IMR-90 (cell line): Measurements from ENCODE around the gene RB1. TPM values are rescaled to one million over a fixed set of nuclear protein-coding genes. Genes with fewer than 3 reads are reported as not detected.

Source experiments
- ATAC-seq: fragments of 200-7000 bp; cut with Tn5 transposase; 2 replicates; pipeline ENCODE4 v1.9.1; 2020; ENCODE audit warnings: low read depth, mild to moderate bottlenecking, moderate library complexity
- BruUV-seq: library from RNA; stranded (reverse); fragments of 400-500 nt; replicated peaks from 2 replicates; lab custom pipeline; 2021; lab: Mats Ljungman, UMichigan
- CTCF ChIA-PET: fragments of 300-600 bp; formaldehyde crosslinking; extraction: SDS; loops from one replicate; lab custom pipeline; 2021; ENCODE audit warnings: antibody characterized with exemption; lab: Yijun Ruan, JAX
- POLR2A ChIA-PET: fragments of 300-600 bp; sonication (Branson Sonifier 250); formaldehyde crosslinking; loops from one replicate; lab custom pipeline; 2022; ENCODE audit warnings: antibody characterized with exemption; ENCODE audit not compliant: unreplicated experiment; lab: Charles Lee
- DNase-seq: peaks from one replicate; pipeline ENCODE4 v3.0.0; 2013
- H2AFZ ChIP-seq: replicated peaks from 2 replicates; pipeline ENCODE3; 2013; ENCODE audit warnings: low read length, mild to moderate bottlenecking; ENCODE audit not compliant: poor library complexity
- H2AK5ac ChIP-seq: 2 replicates; pipeline ENCODE4 v1.6.1; 2013; ENCODE audit warnings: low read depth, low read length, inconsistent platforms
- H2AK9ac ChIP-seq: replicated peaks from 2 replicates; pipeline ENCODE3; 2013; ENCODE audit warnings: mild to moderate bottlenecking, low read depth, low read length, moderate library complexity; ENCODE audit not compliant: poor library complexity
- H2BK120ac ChIP-seq: 2 replicates; pipeline ENCODE4 v1.6.1; 2013; ENCODE audit warnings: low read depth, low read length, inconsistent platforms
- H2BK15ac ChIP-seq: 3 replicates; pipeline ENCODE4 v1.6.1; 2013; ENCODE audit warnings: low read depth, low read length, inconsistent platforms
- H2BK20ac ChIP-seq: 2 replicates; pipeline ENCODE4 v1.6.1; 2013; ENCODE audit warnings: low read depth, mild to moderate bottlenecking, inconsistent platforms, low read length, moderate library complexity
- H2BK5ac ChIP-seq: 2 replicates; pipeline ENCODE4 v1.6.1; 2013; ENCODE audit warnings: mild to moderate bottlenecking, low read depth, low read length, inconsistent platforms; ENCODE audit not compliant: poor library complexity, severe bottlenecking
- H3K14ac ChIP-seq: replicated peaks from 2 replicates; pipeline ENCODE4 v1.6.1; 2013; ENCODE audit warnings: low read depth, low read length, inconsistent platforms
- H3K18ac ChIP-seq: 2 replicates; pipeline ENCODE4 v1.6.1; 2013; ENCODE audit warnings: low read depth, low read length, control low read depth
- H3K23ac ChIP-seq: 2 replicates; pipeline ENCODE4 v1.6.1; 2013; ENCODE audit warnings: low read depth, low read length, inconsistent platforms
- H3K27ac ChIP-seq: 2 replicates; pipeline ENCODE4 v1.5.1; 2013; ENCODE audit warnings: mild to moderate bottlenecking, control low read depth, low read length; ENCODE audit not compliant: insufficient read depth
- H3K27me3 ChIP-seq: 2 replicates; pipeline ENCODE4 v1.6.1; 2013; ENCODE audit warnings: low read length; ENCODE audit not compliant: control insufficient read depth, insufficient read depth
- H3K36me3 ChIP-seq: 2 replicates; pipeline ENCODE4 v1.6.1; 2013; ENCODE audit warnings: low read length, mixed read lengths; ENCODE audit not compliant: control insufficient read depth, insufficient read depth
- H3K4ac ChIP-seq: 2 replicates; pipeline ENCODE4 v1.6.1; 2013; ENCODE audit warnings: low read depth, low read length, inconsistent platforms
- H3K4me1 ChIP-seq: 2 replicates; pipeline ENCODE4 v1.6.1; 2013; ENCODE audit warnings: low read length, mixed read lengths; ENCODE audit not compliant: control insufficient read depth, insufficient read depth
- H3K4me2 ChIP-seq: 2 replicates; pipeline ENCODE4 v1.6.1; 2013; ENCODE audit warnings: low read depth, mild to moderate bottlenecking, control low read depth, low read length, moderate library complexity
- H3K4me3 ChIP-seq: 2 replicates; pipeline ENCODE4 v1.5.1; 2013; ENCODE audit warnings: low read depth, mild to moderate bottlenecking, control low read depth, low read length, moderate library complexity; ENCODE audit not compliant: insufficient read depth
- H3K56ac ChIP-seq: 2 replicates; pipeline ENCODE4 v1.6.1; 2013; ENCODE audit warnings: low read length, inconsistent platforms; ENCODE audit not compliant: insufficient read depth; ENCODE audit errors: extremely low read depth
- H3K79me1 ChIP-seq, 2 experiments: 2 replicates each; pipeline ENCODE4 v1.6.1; 2013; ENCODE audit warnings: low read length in 2 of 2, inconsistent platforms in 1 of 2, low read depth in 1 of 2
- H3K9ac ChIP-seq: 2 replicates; pipeline ENCODE4 v1.6.1; 2013; ENCODE audit warnings: low read depth, low read length, control low read depth
- H3K9me1 ChIP-seq: 2 replicates; pipeline ENCODE4 v1.6.1; 2013; ENCODE audit warnings: low read length, inconsistent platforms; ENCODE audit not compliant: insufficient read depth
- H3K9me3 ChIP-seq: 2 replicates; pipeline ENCODE4 v1.6.1; 2013; ENCODE audit warnings: low read length; ENCODE audit not compliant: control insufficient read depth, insufficient read depth
- H4K20me1 ChIP-seq: 2 replicates; pipeline ENCODE4 v1.6.1; 2013; ENCODE audit warnings: low read length, inconsistent platforms; ENCODE audit not compliant: insufficient read depth
- H4K5ac ChIP-seq: 2 replicates; pipeline ENCODE4 v1.6.1; 2013; ENCODE audit warnings: mild to moderate bottlenecking, low read depth, low read length, control low read depth
- H4K8ac ChIP-seq, 2 experiments: 2 replicates each; pipeline ENCODE4 v1.6.1; 2013; ENCODE audit warnings: low read depth in 2 of 2, low read length in 2 of 2, control low read depth in 1 of 2, inconsistent platforms in 1 of 2
- H4K91ac ChIP-seq: 2 replicates; pipeline ENCODE4 v1.6.1; 2013; ENCODE audit warnings: low read depth, low read length, inconsistent platforms; ENCODE audit not compliant: insufficient read depth
- BHLHE40 ChIP-seq: fragments of 150-350 bp; IDR thresholded peaks from 2 replicates; pipeline ENCODE4 v1.6.1; 2016; ENCODE audit warnings: mild to moderate bottlenecking, low read depth, low read length
- CEBPB ChIP-seq: IDR thresholded peaks from 2 replicates; pipeline ENCODE4 v1.6.1; 2012; ENCODE audit warnings: low read depth, low read length, improper control_type of control experiment
- CHD1 ChIP-seq: IDR thresholded peaks from 2 replicates; pipeline ENCODE4 v1.6.1; 2012; ENCODE audit warnings: low read depth, low read length, improper control_type of control experiment
- FOS ChIP-seq: fragments of 150-350 bp; IDR thresholded peaks from 2 replicates; pipeline ENCODE4 v1.6.1; 2016; ENCODE audit warnings: low read depth, low read length
- MAZ ChIP-seq: IDR thresholded peaks from 2 replicates; pipeline ENCODE4 v1.6.1; 2012; ENCODE audit warnings: low read depth, mild to moderate bottlenecking, low read length, improper control_type of control experiment, moderate library complexity, borderline replicate concordance
- MXI1 ChIP-seq: IDR thresholded peaks from 2 replicates; pipeline ENCODE4 v1.6.1; 2012; ENCODE audit warnings: low read depth, mild to moderate bottlenecking, low read length, moderate library complexity, borderline replicate concordance
- RAD21 ChIP-seq: IDR thresholded peaks from 2 replicates; pipeline ENCODE4 v1.6.1; 2012; ENCODE audit warnings: low read length, improper control_type of control experiment
- RCOR1 ChIP-seq: IDR thresholded peaks from 2 replicates; pipeline ENCODE4 v1.6.1; 2012; ENCODE audit warnings: mild to moderate bottlenecking, low read length, improper control_type of control experiment; ENCODE audit not compliant: insufficient replicate concordance
- WGBS, 2 experiments: methylation state at CpG; one replicate each; pipeline versions ENCODE4 v1.1.5 to v1.1.7; 2013; ENCODE audit warnings: missing lambda C conversion rate in 2 of 2; ENCODE audit not compliant: insufficient read length in 1 of 2; ENCODE audit errors: extremely low coverage in 2 of 2; 5-methylcytosine and 5-hydroxymethylcytosine counted together
- dilution Hi-C: fragments of 300-500 bp; cut with HindIII; formaldehyde crosslinking; loops from one replicate; pipeline ENCODE4 v1.14.3; 2018; ENCODE audit warnings: low sequenced_read_pairs; ENCODE audit not compliant: unreplicated experiment
- in situ Hi-C: fragments of 300-500 bp; cut with MboI; formaldehyde crosslinking; loops from 3 replicates; pipeline ENCODE4 v1.14.3; 2019; ENCODE audit warnings: low sequenced_read_pairs, inconsistent platforms, mixed read lengths
- intact Hi-C: fragments of 100-400 bp; cut with micrococcal nuclease; formaldehyde crosslinking; loops from 2 replicates; pipeline ENCODE4 v1.10.0; 2022
- polyA plus RNA-seq, 3 experiments: library from polyadenylated mRNA; depleted of rRNA; stranded (reverse); fragments of >200 nt; gene quantifications; 2 replicates each; pipeline ENCODE4 v1.2.3, GENCODE V29; 2012; ENCODE audit warnings: low replicate concordance in 1 of 3
- total RNA-seq: library from RNA; depleted of rRNA; stranded (reverse); fragments of >200 nt; gene quantifications from 2 replicates; pipeline ENCODE4 v1.2.3, GENCODE V29; 2012
- TF ChIP-seq, protein P1 (sequence below): conservative IDR thresholded peaks from 2 replicates; pipeline ENCODE4 v1.5.1; 2012; ENCODE audit warnings: mild to moderate bottlenecking, low read depth, low read length, improper control_type of control experiment

Gene RB1
- total and polyA plus RNA-seq, 2 of the 4 experiments (the other 2 are of a cell fraction): 11.4 to 15.4 TPM

DNA sequence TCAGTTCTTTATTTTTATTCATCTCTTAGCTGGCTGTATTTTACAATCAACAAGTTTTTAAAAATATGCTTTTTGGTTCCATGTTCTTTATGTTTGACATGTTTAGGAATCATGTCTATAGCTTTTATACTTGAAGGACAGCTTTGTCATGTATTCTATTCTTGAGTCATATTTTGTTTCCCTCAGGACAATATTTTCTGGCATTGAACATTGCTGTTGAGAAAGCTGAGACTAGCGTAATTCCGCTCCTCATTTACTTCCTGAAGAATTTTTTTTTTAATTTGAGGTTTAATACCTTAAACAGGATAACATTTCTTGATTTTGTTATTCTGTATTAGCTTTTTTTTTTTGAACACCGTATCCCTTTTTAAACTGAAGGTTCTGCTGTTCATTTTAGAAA is 53.2 kb downstream of the RB1 start:
- Histone ChIP-seq H2BK120ac (no peak overlapping the region), H3K9ac (no peak overlapping the region), H3K18ac (no peak overlapping the region), H4K5ac (no peak overlapping the region), H2BK5ac (no peak overlapping the region), H2AK5ac (no peak overlapping the region), H3K4me2 (no peak overlapping the region), H4K91ac (no peak overlapping the region), H4K20me1 (no peaks in the 10 kb centered on the region), H3K4me1 (no peaks in the 10 kb centered on the region), H3K9me3 (no peaks in the 10 kb centered on the region), H2AK9ac (no peak overlapping the region), H3K9me1 (no peaks in the 10 kb centered on the region), H3K79me1 (peaks cover 0 to 5% of the 10 kb centered on the region in 2 experiments; a peak in 2 of 4 replicates), H3K56ac (no peak overlapping the region), H2BK15ac (no peak overlapping the region), H3K36me3 (0 out of 2 replicates have a peak, but pooled peaks cover 4% of the 10 kb centered on the region), H3K14ac (no peak overlapping the region), H3K27ac (no peak overlapping the region), H3K4ac (no peak overlapping the region), H4K8ac (no peak overlapping the region), H3K27me3 (no peaks in the 10 kb centered on the region), H2BK20ac (no peak overlapping the region), H2AFZ (no peak overlapping the region), H3K23ac (no peak overlapping the region), H3K4me3 (no peak overlapping the region)
- TF ChIP-seq CEBPB (no peak), MAZ (no peak), RCOR1 (no peak), FOS (no peak), CHD1 (no peak), BHLHE40 (no peak), RAD21 (no peak), MXI1 (no peak)
- TF ChIP-seq, protein P1, sequence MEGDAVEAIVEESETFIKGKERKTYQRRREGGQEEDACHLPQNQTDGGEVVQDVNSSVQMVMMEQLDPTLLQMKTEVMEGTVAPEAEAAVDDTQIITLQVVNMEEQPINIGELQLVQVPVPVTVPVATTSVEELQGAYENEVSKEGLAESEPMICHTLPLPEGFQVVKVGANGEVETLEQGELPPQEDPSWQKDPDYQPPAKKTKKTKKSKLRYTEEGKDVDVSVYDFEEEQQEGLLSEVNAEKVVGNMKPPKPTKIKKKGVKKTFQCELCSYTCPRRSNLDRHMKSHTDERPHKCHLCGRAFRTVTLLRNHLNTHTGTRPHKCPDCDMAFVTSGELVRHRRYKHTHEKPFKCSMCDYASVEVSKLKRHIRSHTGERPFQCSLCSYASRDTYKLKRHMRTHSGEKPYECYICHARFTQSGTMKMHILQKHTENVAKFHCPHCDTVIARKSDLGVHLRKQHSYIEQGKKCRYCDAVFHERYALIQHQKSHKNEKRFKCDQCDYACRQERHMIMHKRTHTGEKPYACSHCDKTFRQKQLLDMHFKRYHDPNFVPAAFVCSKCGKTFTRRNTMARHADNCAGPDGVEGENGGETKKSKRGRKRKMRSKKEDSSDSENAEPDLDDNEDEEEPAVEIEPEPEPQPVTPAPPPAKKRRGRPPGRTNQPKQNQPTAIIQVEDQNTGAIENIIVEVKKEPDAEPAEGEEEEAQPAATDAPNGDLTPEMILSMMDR: no peak
- dilution Hi-C loops: no loop called here
- intact Hi-C loops: no loop called here
- no peak for DNase-seq
- in situ Hi-C loops: no loop called here
- no TSS peak for BruUV-seq
- ChIA-PET POLR2A (no interaction called here), CTCF (interaction anchor here (1.2 kb wide), 1 partner anchor 11 kb away, joined by 3 read pairs; no protein-coding TSS in a partner anchor)
- ATAC-seq: no peak
- WGBS, 2 experiments: no CpG with 5 or more reads among the region's 3 CpGs
